Right lobe of liver (tissue), 6 donors: Measurements from ENCODE around the gene HNRNPDL. TPM values are rescaled to one million over a fixed set of nuclear protein-coding genes. Genes with fewer than 3 reads are reported as not detected.
"Not testable (repeated sequence)": the region's sequence is repeated elsewhere in the genome, so short reads cannot be mapped to it uniquely, and the experiment has no call there.

Experiments
- ATAC-seq, 4 donors: fragments of 200-7000 bp; cut with Tn5 transposase; one replicate each; pipeline ENCODE4 v1.9.1; 2020; ENCODE audit warnings: mild to moderate bottlenecking in 4 of 4, moderate library complexity in 4 of 4
- DNase-seq, 3 donors: peaks; one replicate each; pipeline ENCODE4 v3.0.0-alpha.2; 2020
- H3K27ac ChIP-seq, 3 donors: fragments of 200-600 bp; one replicate each; pipeline ENCODE4 v1.8.0; 2022
- H3K27me3 ChIP-seq, 2 donors: fragments of 200-600 bp; one replicate each; pipeline ENCODE4 v1.8.0; 2022
- H3K36me3 ChIP-seq, 4 donors: fragments of 200-600 bp; sonication (generic) in 1 of 4; one replicate each; pipeline versions ENCODE4 v1.5.1 to v1.8.0; 2017 to 2022; ENCODE audit warnings: control low read depth in 1 of 4
- H3K4me1 ChIP-seq, 4 donors: fragments of 200-600 bp; sonication (generic) in 1 of 4; one replicate each; pipeline versions ENCODE4 v1.5.1 to v1.8.0; 2017 to 2022; ENCODE audit warnings: control low read depth in 1 of 4
- H3K4me3 ChIP-seq, 3 donors: fragments of 200-600 bp; one replicate each; pipeline ENCODE4 v1.8.0; 2022
- H3K9me3 ChIP-seq, 4 donors: fragments of 200-600 bp; sonication (generic) in 1 of 4; one replicate each; pipeline versions ENCODE4 v1.5.1 to v1.8.0; 2017 to 2022; ENCODE audit warnings: control low read depth in 1 of 4
- POLR2A ChIP-seq: fragments of 450-650 bp; IDR thresholded peaks from one replicate; pipeline ENCODE4 v1.6.1; 2017; ENCODE audit warnings: antibody characterized with exemption, mild to moderate bottlenecking
- WGBS: methylation state at CpG from one replicate; pipeline ENCODE4 v1.1.6; 2018; ENCODE audit warnings: low coverage, low lambda C conversion rate; ENCODE audit not compliant: insufficient coverage; ENCODE audit errors: missing lambda C conversion rate; 5-methylcytosine and 5-hydroxymethylcytosine counted together
- intact Hi-C, 2 donors: fragments of 100-400 bp; cut with DNase I; formaldehyde crosslinking; loops; one replicate each; pipeline versions ENCODE4 v1.11.2 to v1.14.1; 2022
- total RNA-seq, 6 experiments: library from RNA; depleted of rRNA in 2 of 6; stranded (reverse); fragments of >200 nt in 2 of 6; fragmentation: NEBNext Ultra II Directional in 3 of 6; extraction: Animal tissue kit (Norgen Biotek cat#: 25700) in 3 of 6; gene quantifications; one replicate each; pipeline versions ENCODE4 v1.1.0 to v1.2.4, GENCODE V29; 2016 to 2023
- TF ChIP-seq, protein P1 (sequence below), 4 donors: fragments of 200-600 bp in 3 of 4; fragments of 450-650 bp in 1 of 4; IDR thresholded peaks; one replicate each; pipeline versions ENCODE4 v1.5.1 to v1.8.0; 2016 to 2022; ENCODE audit warnings: antibody characterized with exemption in 4 of 4, mild to moderate bottlenecking in 2 of 4
- donor health status: DM: no; HTN: yes; CAD: no.
- donor health status: DM: no; HTN: no; CAD: no.
- donor health status: DM: no; HTN: no; CAD: no.
- donor health status: DM: no; HTN: yes; CAD: no.
- donor health status: DM: no; HTN: yes; CAD: no.

The HNRNPDL gene
- total RNA-seq, 6 experiments from 2014 or later, result 43.0 to 55.0 (median 52.4) TPM

- no peak overlapping the region for H3K4me3 ChIP-seq
- intact Hi-C loops, result no loop called here
- WGBS, result 33% methylated on average over 1 of the region's 3 CpGs
- H3K27ac ChIP-seq, result no peak overlapping the region
- DNase-seq, result no peak
- H3K9me3 ChIP-seq, result no peaks in the 10 kb centered on the region
- no peaks in the 10 kb centered on the region for H3K27me3 ChIP-seq
- ATAC-seq, result no peak
- H3K36me3 ChIP-seq, result peaks cover 7 to 19% (median 10%) of the 10 kb centered on the region in 4 donors
- no peaks in the 10 kb centered on the region for H3K4me1 ChIP-seq
- TF ChIP-seq, protein P1, sequence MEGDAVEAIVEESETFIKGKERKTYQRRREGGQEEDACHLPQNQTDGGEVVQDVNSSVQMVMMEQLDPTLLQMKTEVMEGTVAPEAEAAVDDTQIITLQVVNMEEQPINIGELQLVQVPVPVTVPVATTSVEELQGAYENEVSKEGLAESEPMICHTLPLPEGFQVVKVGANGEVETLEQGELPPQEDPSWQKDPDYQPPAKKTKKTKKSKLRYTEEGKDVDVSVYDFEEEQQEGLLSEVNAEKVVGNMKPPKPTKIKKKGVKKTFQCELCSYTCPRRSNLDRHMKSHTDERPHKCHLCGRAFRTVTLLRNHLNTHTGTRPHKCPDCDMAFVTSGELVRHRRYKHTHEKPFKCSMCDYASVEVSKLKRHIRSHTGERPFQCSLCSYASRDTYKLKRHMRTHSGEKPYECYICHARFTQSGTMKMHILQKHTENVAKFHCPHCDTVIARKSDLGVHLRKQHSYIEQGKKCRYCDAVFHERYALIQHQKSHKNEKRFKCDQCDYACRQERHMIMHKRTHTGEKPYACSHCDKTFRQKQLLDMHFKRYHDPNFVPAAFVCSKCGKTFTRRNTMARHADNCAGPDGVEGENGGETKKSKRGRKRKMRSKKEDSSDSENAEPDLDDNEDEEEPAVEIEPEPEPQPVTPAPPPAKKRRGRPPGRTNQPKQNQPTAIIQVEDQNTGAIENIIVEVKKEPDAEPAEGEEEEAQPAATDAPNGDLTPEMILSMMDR (IDR thresholded peaks at IDR 0.05), result no peak
- no peak for TF ChIP-seq POLR2A
These were observed 10.8 kb downstream of the HNRNPDL start for GRCh38 chr4:82419451-82419850.

- H3K27me3 ChIP-seq, result no peaks in the 10 kb centered on the region
- no peaks in the 10 kb centered on the region for H3K4me1 ChIP-seq
- no peak overlapping the region for H3K27ac ChIP-seq
- no peak for DNase-seq
- TF ChIP-seq POLR2A, result no peak
- TF ChIP-seq, protein P1 (IDR thresholded peaks at IDR 0.05), result no peak
- H3K4me3 ChIP-seq, result no peak overlapping the region
- ATAC-seq, result no peak
- intact Hi-C loops, result no loop called here
- no peaks in the 10 kb centered on the region for H3K36me3 ChIP-seq
- no peaks in the 10 kb centered on the region for H3K9me3 ChIP-seq
- 65% methylated on average over 10 of the region's 12 CpGs for WGBS
These were observed 14.3 kb downstream of the HNRNPDL start for GRCh38 chr4:82415922-82416365.

- H3K9me3 ChIP-seq, ATAC-seq, DNase-seq, intact Hi-C loops, H3K27ac ChIP-seq, H3K4me3 ChIP-seq, H3K36me3 ChIP-seq, H3K27me3 ChIP-seq, H3K4me1 ChIP-seq: not testable (repeated sequence)
- 88% methylated on average over 11 of the region's 11 CpGs for WGBS
These were observed 15.2 kb downstream of the HNRNPDL start for GRCh38 chr4:82415061-82415460.

GRCh38 chr4:82403725-82404124 is 26.5 kb downstream of the HNRNPDL start:
- no peak for DNase-seq
- intact Hi-C loops, result no loop called here
- TF ChIP-seq, protein P1 (IDR thresholded peaks at IDR 0.05), result no peak
- no peak for TF ChIP-seq POLR2A
- H3K27ac ChIP-seq, result no peak overlapping the region
- H3K4me3 ChIP-seq, result no peak overlapping the region
- no peaks in the 10 kb centered on the region for H3K9me3 ChIP-seq
- H3K4me1 ChIP-seq, result no peaks in the 10 kb centered on the region
- WGBS, result 93% methylated on average over 1 of the region's 1 CpG
- no peaks in the 10 kb centered on the region for H3K36me3 ChIP-seq
- no peaks in the 10 kb centered on the region for H3K27me3 ChIP-seq
- ATAC-seq, result no peak

DNA sequence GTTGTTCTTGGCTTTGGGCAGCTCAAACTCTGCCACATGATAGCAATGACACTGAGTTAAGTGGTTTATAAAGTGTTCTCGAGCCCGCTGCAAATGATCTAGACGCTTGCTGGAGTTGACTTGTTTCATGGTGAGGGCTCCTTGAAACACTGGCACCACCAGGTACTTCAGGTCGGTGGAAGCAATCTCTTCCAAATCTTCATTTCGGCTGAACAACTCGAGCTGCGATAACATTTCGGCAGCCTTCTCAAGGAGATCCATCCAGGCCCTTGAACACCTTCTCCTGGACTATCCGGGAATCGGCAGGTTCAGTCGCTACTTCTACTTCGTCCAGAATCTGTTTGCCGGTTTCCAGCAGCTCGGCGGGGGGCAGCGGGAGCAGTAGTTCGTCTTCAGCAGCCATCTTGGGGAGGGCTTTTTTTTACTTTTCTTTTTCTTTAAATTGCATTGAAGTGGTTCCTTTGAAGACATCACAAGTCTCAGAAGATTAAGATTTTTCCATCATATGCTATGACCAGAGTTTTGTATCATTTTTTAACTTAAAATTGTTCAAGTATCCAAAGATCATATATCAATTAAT is 28.0 kb downstream of the HNRNPDL start:
- intact Hi-C loops, result no loop called here
- no peaks in the 10 kb centered on the region for H3K9me3 ChIP-seq
- WGBS, result 88% methylated on average over 15 of the region's 17 CpGs
- no peak overlapping the region for H3K4me3 ChIP-seq
- ATAC-seq (no peak), DNase-seq (no peak)
- TF ChIP-seq, protein P1 (IDR thresholded peaks at IDR 0.05), result no peak
- TF ChIP-seq POLR2A, result no peak
- H3K36me3 ChIP-seq, result no peaks in the 10 kb centered on the region
- no peak overlapping the region for H3K27ac ChIP-seq
- no peaks in the 10 kb centered on the region for H3K27me3 ChIP-seq
- no peaks in the 10 kb centered on the region for H3K4me1 ChIP-seq
